GM18519 (cell line): ENCODE results near the gene HCN4.

Experiments
- ATAC-seq: cut with Tn5 transposase; IDR thresholded peaks from one replicate; pipeline ENCODE4 v1.9.1; 2021; ENCODE audit warnings: mild to moderate bottlenecking, moderate library complexity; ENCODE audit not compliant: unreplicated experiment, low FRiP score

HCN4 gene

DNA sequence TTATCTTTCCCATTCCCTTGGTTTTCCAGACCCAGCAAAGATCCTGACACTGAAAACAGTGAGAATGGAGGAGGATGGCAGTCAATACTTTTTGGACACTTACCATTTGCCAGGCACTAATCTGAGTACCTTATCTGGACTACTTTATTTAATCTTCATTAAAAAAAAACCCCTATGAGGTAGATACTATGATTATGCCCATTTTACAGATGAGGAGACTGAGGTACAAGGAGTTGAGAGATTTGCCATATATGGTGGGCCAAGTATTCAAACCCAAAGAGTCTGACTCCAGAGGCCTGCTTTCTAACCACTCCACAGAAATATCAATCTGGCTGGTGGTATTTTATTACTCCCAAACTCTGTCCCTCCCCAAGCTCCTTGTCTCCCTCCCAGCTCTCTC lies 19.6 kb downstream of the HCN4 start:
- ATAC-seq, result no peak

DNA sequence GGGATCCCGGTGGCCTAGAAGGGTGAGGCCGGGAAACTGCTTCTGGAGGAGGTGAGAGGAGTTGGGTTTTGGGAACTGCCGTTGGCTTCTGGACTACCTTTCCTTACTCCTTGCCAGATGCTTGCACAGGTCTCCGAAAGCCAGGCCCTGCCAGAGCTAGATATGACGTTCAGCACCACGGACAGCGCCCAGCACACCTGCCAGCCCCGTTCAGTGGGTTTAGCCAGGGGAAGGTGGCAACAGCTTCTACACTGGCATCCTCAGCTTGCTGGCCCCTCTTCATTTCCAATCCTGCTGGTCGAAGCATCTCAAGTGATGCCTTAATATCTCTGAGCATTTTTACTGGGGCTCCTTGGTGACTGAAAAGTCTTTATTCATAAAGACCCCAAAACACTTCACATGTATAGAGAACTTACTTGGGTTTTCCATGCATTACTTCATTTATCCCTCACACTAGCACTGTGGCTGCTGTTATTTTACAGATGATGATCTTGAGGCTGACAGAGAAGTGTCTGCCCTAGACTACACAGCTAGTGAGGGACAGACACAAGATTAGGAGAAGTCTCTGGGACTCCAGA lies 21.9 kb downstream of the HCN4 start:
- ATAC-seq, result no peak

GRCh38 chr15:73345658-73346057 lies 23.1 kb downstream of the HCN4 start:
- no peak for ATAC-seq

DNA sequence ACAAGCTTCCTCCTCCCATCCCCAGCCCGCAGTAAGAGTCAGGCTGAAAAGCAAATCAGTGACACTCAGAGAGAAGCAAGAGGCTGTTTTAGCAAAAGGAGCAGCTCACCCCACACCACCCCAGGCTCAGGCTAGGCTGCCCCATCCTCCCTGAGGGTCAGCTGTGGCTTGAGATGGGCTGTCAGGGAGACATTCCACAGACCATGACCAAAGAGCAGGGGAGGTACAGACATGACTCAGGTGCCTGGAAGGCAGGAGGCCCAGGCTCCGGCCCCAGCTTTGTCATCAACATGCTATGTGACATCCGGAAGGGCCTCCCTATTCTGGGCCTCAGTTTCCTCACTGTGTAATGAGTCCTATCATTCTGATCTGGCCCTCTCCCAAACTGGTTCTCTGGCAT lies 24.7 kb downstream of the HCN4 start:
- ATAC-seq, result no peak

GRCh38 chr15:73341886-73342600 lies 26.7 kb downstream of the HCN4 start:
- ATAC-seq, result no peak

DNA sequence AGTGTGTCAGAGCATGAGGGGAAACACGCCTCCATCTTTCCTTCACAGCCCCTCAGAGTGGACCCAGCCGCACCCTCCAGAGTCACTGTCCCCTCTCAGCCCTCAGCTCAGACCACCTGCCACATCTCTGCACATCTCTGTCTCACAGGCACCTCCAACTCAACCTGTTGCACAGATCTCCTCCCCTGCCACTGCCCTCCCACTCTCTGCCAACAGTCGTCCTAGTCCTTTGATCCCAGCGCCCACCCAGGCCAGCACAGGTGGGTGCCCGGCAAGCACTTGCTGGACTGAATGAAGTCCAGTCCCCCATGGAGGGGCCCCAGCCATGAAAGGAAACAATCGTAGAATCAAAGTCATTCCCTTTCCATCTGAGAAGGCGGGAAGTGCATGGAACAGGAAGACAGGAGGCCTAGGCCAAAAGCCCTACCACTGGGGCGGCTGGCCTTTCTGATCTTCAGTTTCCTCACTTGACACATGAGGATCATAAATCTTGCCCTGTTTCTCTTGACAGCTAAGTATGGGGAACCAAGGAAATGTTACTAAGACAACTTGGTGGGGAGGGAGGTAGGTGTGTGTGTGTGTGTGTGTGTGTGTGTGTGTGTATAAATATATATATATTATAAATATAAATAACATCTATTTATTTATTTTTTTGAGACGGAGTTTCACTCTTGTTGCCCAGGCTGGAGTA lies 28.1 kb downstream of the HCN4 start:
- ATAC-seq, result no peak

- no peak for ATAC-seq
These were observed 30.0 kb downstream of the HCN4 start for GRCh38 chr15:73338606-73339374.

DNA sequence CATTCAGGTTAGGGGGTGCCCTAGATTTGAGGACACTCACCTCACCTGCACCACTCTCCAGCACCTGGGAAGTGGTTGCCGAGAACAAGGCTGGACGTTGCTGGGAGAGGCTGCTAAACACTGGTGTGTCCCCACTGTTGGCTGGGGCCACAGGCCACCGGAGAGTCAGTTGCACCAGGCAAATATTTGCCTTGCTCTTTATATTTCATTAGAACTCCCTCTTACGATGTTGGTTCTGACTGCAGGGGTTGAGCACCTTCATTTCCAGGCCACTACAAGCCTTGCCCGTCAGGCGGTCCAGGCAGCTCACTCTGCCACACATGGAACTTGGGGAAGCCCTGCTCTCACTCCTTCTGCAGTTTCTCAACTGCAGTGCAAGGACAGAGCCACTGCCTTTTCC lies 30.7 kb downstream of the HCN4 start:
- no peak for ATAC-seq

DNA sequence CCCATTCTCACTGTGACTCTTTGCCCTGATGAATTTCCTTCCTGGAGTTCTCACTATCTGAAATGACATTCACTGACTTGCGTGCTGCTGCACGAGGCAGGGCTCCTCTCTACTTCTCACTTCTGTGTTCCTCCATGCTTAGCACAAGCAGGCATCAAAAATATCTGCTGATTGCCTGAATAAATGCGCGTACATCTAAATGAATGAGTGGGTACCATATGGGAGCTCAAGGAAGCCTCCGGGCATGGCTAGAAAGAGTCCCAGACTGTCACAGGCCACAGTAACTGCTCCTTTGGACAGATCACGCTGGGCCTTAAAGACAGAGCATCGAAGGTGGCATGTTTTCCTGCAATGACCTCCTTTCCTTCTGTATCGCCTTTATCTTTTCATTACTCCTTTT lies 31.6 kb downstream of the HCN4 start:
- ATAC-seq, result no peak

GRCh38 chr15:73336756-73337155 lies 32.0 kb downstream of the HCN4 start:
- no peak for ATAC-seq

DNA sequence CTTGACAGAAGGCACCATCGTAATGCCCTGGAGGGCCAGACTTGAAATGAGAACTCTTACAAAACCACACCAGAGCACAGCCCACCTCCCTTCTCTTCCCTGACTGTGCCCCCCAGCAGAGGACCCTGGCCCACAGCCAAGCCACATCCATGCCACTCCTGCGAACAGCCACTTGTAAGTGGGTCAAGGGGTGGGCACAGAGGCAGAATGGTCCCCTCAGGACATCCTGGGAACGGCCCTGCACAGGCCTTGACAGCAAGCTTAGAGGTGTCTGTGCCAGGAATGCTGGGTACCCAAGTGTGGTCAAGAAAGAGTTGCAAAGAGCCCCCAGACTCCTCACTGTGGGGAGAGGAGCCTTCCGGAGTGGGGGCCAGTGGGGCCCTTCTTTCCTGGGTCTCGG lies 33.3 kb downstream of the HCN4 start:
- no peak for ATAC-seq

GRCh38 chr15:73335026-73335425 lies 33.7 kb downstream of the HCN4 start:
- ATAC-seq, result no peak

GRCh38 chr15:73334086-73334485 lies 34.7 kb downstream of the HCN4 start:
- ATAC-seq, result no peak

DNA sequence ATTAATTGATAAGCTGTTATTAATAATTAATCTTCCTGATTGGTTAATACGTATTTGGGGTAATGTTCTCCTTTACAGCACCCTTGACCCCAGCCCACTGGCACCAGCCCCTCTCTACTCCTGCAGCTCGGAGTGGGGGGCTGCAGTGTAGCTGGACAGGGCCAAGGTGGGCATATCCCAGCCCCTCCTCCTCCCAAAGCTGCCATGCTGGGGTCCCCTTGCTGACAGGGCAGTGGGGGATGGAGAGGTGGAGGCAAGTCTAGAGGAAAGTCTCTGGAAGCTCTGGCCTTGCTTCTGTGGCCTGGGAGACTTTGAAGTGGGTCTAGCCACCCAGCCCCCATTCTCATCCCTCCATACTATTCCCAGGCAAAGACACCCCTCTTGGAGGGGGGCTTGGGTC lies 35.8 kb downstream of the HCN4 start:
- ATAC-seq, result no peak

DNA sequence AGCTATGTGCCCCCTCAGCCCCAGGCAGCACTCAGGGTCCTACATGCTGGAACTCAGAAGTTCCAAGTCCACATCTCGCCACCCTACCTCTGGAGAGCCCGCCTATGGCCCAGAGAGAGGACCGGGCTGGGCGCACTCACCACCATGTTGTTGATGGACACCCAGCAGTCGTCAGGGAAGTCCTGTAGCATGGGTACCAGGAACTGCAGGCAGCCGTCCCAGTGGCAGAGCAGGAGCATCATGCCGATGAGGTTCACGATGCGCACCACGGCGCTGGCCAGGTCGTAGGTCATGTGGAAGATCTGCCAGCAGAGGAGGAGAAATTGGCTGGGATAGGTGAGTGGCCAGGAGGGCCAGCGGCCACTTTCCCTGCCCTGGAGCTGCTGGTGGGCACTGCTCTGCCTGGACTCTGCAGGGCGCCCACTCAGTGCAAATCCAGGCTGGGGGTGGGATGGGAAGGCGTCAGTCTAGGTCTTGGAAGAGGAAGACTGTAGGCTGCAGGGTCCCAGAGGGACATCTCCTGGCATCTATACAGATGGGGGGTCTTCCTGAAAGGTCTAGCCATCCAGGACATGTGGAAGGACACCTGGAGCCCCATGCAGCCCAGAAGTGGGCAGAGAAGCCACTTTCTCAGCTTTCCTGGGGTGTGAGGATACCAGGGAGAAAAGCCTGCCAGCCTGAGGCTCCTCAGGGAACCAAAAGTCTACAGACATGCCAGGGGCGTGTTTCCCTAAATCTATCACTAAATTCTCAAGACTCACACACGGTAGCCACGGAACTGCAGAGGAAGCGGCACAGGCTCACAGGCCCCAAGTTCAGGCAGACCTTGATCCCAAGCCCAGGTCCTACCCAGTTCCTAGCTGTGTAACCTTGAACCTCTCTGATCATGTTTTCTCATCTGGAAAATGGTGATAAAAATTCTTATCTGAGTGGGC lies 36.5 kb downstream of the HCN4 start:
- ATAC-seq, result no peak

GRCh38 chr15:73331501-73331900 lies 37.3 kb downstream of the HCN4 start:
- ATAC-seq, result no peak

DNA sequence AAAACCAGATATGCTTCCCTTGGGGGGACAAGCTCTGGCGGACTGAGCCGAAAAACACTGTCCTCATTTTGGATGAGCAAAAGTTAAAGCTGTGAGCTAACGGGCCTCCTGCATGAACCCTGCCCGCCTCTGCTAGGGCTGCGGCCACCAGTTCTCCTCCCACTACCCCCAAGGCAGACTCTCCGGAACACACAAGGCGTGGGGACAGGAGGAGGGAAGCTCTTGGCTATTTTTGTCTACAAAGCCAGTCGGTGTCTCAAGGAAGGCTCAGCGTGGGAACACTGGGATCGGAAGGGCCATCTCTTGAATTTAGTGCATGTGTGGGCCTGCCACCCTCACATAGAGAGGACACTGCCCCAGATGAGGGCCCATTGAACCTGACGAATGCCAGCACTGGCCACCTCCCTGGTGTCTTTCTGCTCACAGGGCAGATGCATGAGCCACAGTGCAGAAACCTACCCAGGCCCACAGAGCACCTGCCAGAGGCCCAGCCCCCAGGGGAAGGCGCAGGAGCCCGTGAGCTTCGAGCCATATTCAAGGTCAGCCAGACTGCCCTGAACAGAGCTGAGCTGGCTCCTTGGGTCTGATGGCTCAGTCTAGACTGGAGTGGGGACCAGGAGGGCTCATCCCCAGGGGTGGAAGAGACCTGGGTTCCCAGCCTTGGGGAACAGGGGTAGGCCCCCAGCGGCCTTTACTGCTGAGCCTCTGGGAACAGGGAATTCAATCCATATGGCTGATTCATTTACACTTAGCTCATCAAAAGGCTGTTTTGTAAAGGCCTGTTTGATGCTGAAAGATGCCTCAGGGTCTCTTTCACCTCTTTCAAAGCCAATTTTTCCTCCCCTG lies 38.3 kb downstream of the HCN4 start:
- no peak for ATAC-seq

DNA sequence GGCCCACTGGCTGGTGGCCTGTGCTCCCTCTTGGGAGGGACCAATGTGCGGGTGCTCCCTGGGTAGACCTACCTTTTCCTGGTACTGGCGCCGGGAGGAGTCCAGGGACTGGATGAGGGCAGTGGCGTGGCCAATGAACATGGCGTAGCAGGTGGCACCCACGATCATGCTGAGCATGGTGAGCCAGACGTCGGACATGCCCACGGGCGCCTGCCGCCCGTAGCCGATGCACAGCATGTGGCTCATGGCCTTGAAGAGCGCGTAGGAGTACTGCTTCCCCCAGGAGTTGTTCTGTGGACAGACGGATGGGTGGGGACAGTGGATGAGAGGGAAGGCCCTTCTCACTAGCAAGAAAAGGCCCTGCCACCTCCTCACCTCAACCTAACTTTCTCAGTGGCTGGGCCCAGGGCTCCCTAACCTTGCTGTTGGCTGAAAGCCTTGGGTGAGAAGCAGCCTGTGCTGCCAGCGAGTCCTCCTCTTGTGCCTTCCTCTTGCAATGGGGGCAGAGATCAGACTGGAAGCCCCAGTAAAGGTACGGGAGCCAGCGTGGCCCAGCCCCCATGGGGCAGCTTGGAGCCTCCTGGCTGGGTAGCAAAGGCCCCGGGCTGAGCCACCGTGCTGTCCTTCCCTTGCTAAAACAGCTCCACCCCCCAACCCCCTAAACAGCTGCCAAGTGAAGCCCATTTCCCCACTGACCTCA lies 39.1 kb downstream of the HCN4 start:
- no peak for ATAC-seq

DNA sequence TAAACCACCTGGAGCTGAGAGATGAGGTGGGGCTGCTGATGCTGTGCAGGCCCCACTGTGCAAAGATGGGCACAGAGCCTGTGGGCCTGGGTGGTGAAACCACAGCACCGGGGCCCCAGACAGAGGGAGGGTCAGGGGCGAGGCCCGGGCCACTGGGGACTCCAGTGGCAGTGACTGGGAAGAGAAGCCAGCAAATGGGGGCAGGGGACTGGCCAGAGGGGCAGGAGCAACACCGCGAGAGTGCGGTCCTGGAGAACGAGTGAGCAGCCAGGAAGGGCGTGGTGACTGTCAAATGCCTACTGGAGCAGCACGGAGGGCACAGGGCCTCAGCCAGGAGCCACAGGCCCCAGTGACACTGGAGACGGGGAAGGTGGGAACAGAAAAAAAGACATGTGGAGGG lies 39.8 kb downstream of the HCN4 start:
- ATAC-seq, result no peak
